ENCODE measurements around the gene CALHM5.

DNA sequence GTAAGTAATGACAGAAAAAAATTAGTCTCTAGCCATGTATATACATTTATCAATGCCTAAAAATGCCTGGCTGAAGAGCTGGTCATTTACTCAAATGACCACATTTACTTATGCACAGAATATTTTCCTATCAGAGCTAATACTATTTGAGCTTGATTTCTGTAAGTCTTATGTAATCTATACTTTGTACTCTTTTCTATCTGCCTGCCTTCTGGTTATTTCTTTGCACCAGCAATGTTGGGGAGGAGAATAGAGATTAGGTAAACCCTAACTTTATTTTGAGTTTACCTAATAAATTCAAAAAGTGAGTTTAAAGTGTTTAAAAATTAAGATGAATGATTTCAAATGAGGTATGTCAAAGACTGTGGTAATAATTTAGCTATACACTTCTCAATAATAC is 3.7 kb downstream of the CALHM5 start:
- TF ChIP-seq, protein P1, sequence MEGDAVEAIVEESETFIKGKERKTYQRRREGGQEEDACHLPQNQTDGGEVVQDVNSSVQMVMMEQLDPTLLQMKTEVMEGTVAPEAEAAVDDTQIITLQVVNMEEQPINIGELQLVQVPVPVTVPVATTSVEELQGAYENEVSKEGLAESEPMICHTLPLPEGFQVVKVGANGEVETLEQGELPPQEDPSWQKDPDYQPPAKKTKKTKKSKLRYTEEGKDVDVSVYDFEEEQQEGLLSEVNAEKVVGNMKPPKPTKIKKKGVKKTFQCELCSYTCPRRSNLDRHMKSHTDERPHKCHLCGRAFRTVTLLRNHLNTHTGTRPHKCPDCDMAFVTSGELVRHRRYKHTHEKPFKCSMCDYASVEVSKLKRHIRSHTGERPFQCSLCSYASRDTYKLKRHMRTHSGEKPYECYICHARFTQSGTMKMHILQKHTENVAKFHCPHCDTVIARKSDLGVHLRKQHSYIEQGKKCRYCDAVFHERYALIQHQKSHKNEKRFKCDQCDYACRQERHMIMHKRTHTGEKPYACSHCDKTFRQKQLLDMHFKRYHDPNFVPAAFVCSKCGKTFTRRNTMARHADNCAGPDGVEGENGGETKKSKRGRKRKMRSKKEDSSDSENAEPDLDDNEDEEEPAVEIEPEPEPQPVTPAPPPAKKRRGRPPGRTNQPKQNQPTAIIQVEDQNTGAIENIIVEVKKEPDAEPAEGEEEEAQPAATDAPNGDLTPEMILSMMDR (conservative IDR thresholded peaks at IDR 0.05; ENCODE audit: low read depth, low read length), result no peak
- no peak for TF ChIP-seq EZH2phosphoT487 (IDR thresholded peaks at IDR 0.05; ENCODE audit: borderline replicate concordance, low read length)

All from PC-3 (cell line).